Ovary (tissue), 9 donors: ENCODE results near the gene APC. TPM values are rescaled to one million over a fixed set of nuclear protein-coding genes. Genes with fewer than 3 reads are reported as not detected.

Experiments used
- DNase-seq, 5 donors: peaks; one replicate each; pipeline ENCODE4 v3.0.0-alpha.2; 2019 to 2020
- H3K27ac ChIP-seq, 2 donors: fragments of 200-600 bp; one replicate each; pipeline versions ENCODE4 v1.5.1 to v1.8.0; 2019 to 2022
- H3K27me3 ChIP-seq: fragments of 200-600 bp; one replicate; pipeline ENCODE4 v1.8.0; 2022
- H3K36me3 ChIP-seq: fragments of 200-600 bp; sonication (generic); one replicate; pipeline ENCODE4 v1.5.1; 2019
- H3K4me1 ChIP-seq: one replicate; pipeline ENCODE4 v1.8.1; 2013; ENCODE audit warnings: mild to moderate bottlenecking, moderate library complexity; ENCODE audit not compliant: insufficient read depth
- H3K4me3 ChIP-seq: fragments of 200-600 bp; sonication (generic); one replicate; pipeline ENCODE4 v1.5.1; 2017
- H3K9me3 ChIP-seq, 2 donors: fragments of 200-600 bp in 1 of 2; sonication (generic) in 1 of 2; one replicate each; pipeline versions ENCODE4 v1.5.1 to v1.8.1; 2013 to 2019; ENCODE audit warnings: mild to moderate bottlenecking in 1 of 2, moderate library complexity in 1 of 2
- CTCF ChIP-seq, 3 donors: fragments of 450-650 bp in 2 of 3; fragments of 200-600 bp in 1 of 3; IDR thresholded peaks; one replicate each; pipeline versions ENCODE4 v1.5.1 to v1.8.0; 2016 to 2022; ENCODE audit warnings: antibody characterized with exemption in 3 of 3, mild to moderate bottlenecking in 1 of 3
- EP300 ChIP-seq: sonication (generic); formaldehyde crosslinking; IDR thresholded peaks from one replicate; pipeline ENCODE4 v1.6.1; 2017; ENCODE audit warnings: antibody characterized with exemption
- POLR2A ChIP-seq: fragments of 450-650 bp; IDR thresholded peaks from one replicate; pipeline ENCODE4 v1.6.1; 2017; ENCODE audit warnings: antibody characterized with exemption, mild to moderate bottlenecking, moderate library complexity
- WGBS, 3 donors: extraction: QIAGEN DNeasy Blood & Tissue Kit in 1 of 3; methylation state at CpG; one replicate each; pipeline versions ENCODE4 v1.1.5 to v1.1.7; 2013 to 2017; 5-methylcytosine and 5-hydroxymethylcytosine counted together
- intact Hi-C, 4 donors: fragments of 100-400 bp; cut with DNase I; formaldehyde crosslinking; loops; one replicate each; pipeline versions ENCODE4 v1.11.0 to v1.15.1; 2022 to 2023
- polyA plus RNA-seq, 2 donors: library from polyadenylated mRNA; stranded (reverse); fragments of 200-250 nt in 1 of 2; fragments of 350-450 nt in 1 of 2; fragmentation: Illumina TruSeq in 1 of 2; extraction: RNeasy Lipid Tissue Mini Kit (QIAGEN cat#74804) in 1 of 2; gene quantifications; one replicate each; pipeline ENCODE4 v1.2.3, GENCODE V29; 2013 to 2014
- total RNA-seq, 7 donors: library from RNA; depleted of rRNA in 2 of 7; stranded (reverse); fragments of >200 nt in 2 of 7; fragmentation: NEBNext Ultra II Directional in 3 of 7; extraction: Animal tissue kit (Norgen Biotek cat#: 25700) in 3 of 7; gene quantifications; one replicate each; pipeline versions ENCODE4 v1.1.0 to v1.2.4, GENCODE V29; 2016 to 2023
- donor health status: DM: no; HTN: no; CAD: no; lungs with moderate emphysema.
- donor health status: DM: no; HTN: no; CAD: no.
- donor health status: Bipolar disorder and iron deficiency.
- donor health status: DM: yes; HTN: yes; CAD: no.
- donor health status: DM: no; HTN: no; CAD: no.
- donor health status: DM: yes; HTN: yes; CAD: no.

Gene APC
- total and polyA plus RNA-seq, 9 donors = 5.1 to 44.6 (median 33.2) TPM

- H3K27ac ChIP-seq = no peak overlapping the region
- H3K9me3 ChIP-seq = no peaks in the 10 kb centered on the region
- no peak for DNase-seq
- TF ChIP-seq CTCF (IDR thresholded peaks at IDR 0.05) (no peak), EP300 (no peak), POLR2A (no peak)
- no peak overlapping the region for H3K4me3 ChIP-seq
- 84 to 85% (median 85%) methylated on average over 3 of the region's 3 CpGs for WGBS, 3 donors
- intact Hi-C loops = no loop called here
- H3K4me1 ChIP-seq = peaks cover 11% of the 10 kb centered on the region
- no peaks in the 10 kb centered on the region for H3K27me3 ChIP-seq
- H3K36me3 ChIP-seq = no peaks in the 10 kb centered on the region
These were observed 127.4 kb downstream of the APC start for GRCh38 chr5:112865128-112865527.

- Histone ChIP-seq H3K4me3 (no peak overlapping the region), H3K4me1 (peaks cover 6% of the 10 kb centered on the region), H3K27me3 (no peaks in the 10 kb centered on the region), H3K9me3 (no peaks in the 10 kb centered on the region), H3K36me3 (no peaks in the 10 kb centered on the region), H3K27ac (no peak overlapping the region)
- DNase-seq = no peak
- 90 to 97% (median 92%) methylated on average over 2 of the region's 2 CpGs for WGBS, 3 donors
- intact Hi-C loops = loop anchor here in 1 of 4 donors (2.0 kb wide), 1 partner anchor 18 kb away; no protein-coding TSS in a partner anchor
- TF ChIP-seq POLR2A (no peak), EP300 (no peak), CTCF (IDR thresholded peaks at IDR 0.05) (no peak)
These were observed 129.1 kb downstream of the APC start for GRCh38 chr5:112866739-112867138.

GRCh38 chr5:112867411-112867810 is 129.7 kb downstream of the APC start:
- no peaks in the 10 kb centered on the region for H3K27me3 ChIP-seq
- peaks cover 2% of the 10 kb centered on the region for H3K4me1 ChIP-seq
- H3K36me3 ChIP-seq = no peaks in the 10 kb centered on the region
- no peaks in the 10 kb centered on the region for H3K9me3 ChIP-seq
- DNase-seq = no peak
- no peak overlapping the region for H3K27ac ChIP-seq
- H3K4me3 ChIP-seq = no peak overlapping the region
- 91 to 95% (median 92%) methylated on average over 5 of the region's 5 CpGs for WGBS, 3 donors
- no peak for TF ChIP-seq EP300
- TF ChIP-seq CTCF (IDR thresholded peaks at IDR 0.05) = no peak
- TF ChIP-seq POLR2A = no peak
- intact Hi-C loops = loop anchor here in 1 of 4 donors (2.0 kb wide), 1 partner anchor 17 kb away; no protein-coding TSS in a partner anchor

GRCh38 chr5:112869948-112870347 is 132.3 kb downstream of the APC start:
- no peak for DNase-seq
- intact Hi-C loops = no loop called here
- no peaks in the 10 kb centered on the region for H3K4me1 ChIP-seq
- H3K27me3 ChIP-seq = no peaks in the 10 kb centered on the region
- WGBS, 3 donors = 92 to 97% (median 96%) methylated on average over 3 of the region's 3 CpGs
- no peak for TF ChIP-seq CTCF (IDR thresholded peaks at IDR 0.05)
- no peak for TF ChIP-seq EP300
- no peak for TF ChIP-seq POLR2A
- no peak overlapping the region for H3K27ac ChIP-seq
- H3K36me3 ChIP-seq = no peaks in the 10 kb centered on the region
- no peaks in the 10 kb centered on the region for H3K9me3 ChIP-seq
- H3K4me3 ChIP-seq = no peak overlapping the region
